PFSK-1 (cell line): ENCODE measurements around the gene CYP2E1.

Source experiments
- FOXP2 ChIP-seq: optimal IDR thresholded peaks from 2 replicates; pipeline ENCODE3; 2011; ENCODE audit warnings: borderline replicate concordance, control low read depth, inconsistent platforms; ENCODE audit not compliant: insufficient read depth; ENCODE audit errors: extremely low read length, extremely low read depth
- POLR2AphosphoS5 ChIP-seq: IDR thresholded peaks from 2 replicates; pipeline ENCODE4 v1.6.1; 2012; ENCODE audit warnings: low read depth, mild to moderate bottlenecking, control low read depth, low read length, moderate library complexity
- REST ChIP-seq, 2 experiments: IDR thresholded peaks; 2 replicates each; pipeline versions ENCODE4 v1.6.1 to v1.8.0; 2011 to 2012; ENCODE audit warnings: low read depth in 2 of 2, low read length in 2 of 2, control low read depth in 1 of 2, inconsistent platforms in 1 of 2, mild to moderate bottlenecking in 1 of 2, moderate library complexity in 1 of 2; ENCODE audit not compliant: insufficient read depth in 1 of 2
- SIN3A ChIP-seq: IDR thresholded peaks from 2 replicates; pipeline ENCODE4 v1.6.1; 2012; ENCODE audit warnings: mild to moderate bottlenecking, low read length, moderate library complexity, borderline replicate concordance; ENCODE audit not compliant: insufficient read depth
- TAF1 ChIP-seq: IDR thresholded peaks from 2 replicates; pipeline ENCODE4 v1.6.1; 2012; ENCODE audit warnings: low read length, control low read depth, borderline replicate concordance; ENCODE audit not compliant: insufficient read depth

Gene CYP2E1

GRCh38 chr10:133564816-133565215 lies 37.7 kb downstream of the CYP2E1 start:
- no peak for TF ChIP-seq POLR2AphosphoS5
- no peak for TF ChIP-seq REST (IDR thresholded peaks at IDR 0.05; ENCODE audit: insufficient read depth in 1 of 2, low read depth in 2 of 2, low read length in 2 of 2)
- TF ChIP-seq SIN3A: no peak
- no peak for TF ChIP-seq FOXP2
- TF ChIP-seq TAF1: no peak

- no peak for TF ChIP-seq REST (IDR thresholded peaks at IDR 0.05; ENCODE audit: insufficient read depth in 1 of 2, low read depth in 2 of 2, low read length in 2 of 2)
Measured at GRCh38 chr10:133565441-133566294, 38.5 kb downstream of the CYP2E1 start, which contains the start of gene SYCE1. Gene SYCE1, minus strand, starts transcription at chr10:133565583. Its CDS starts 54 bp downstream, at chr10:133565529.

- no peak for TF ChIP-seq SIN3A
- TF ChIP-seq REST (IDR thresholded peaks at IDR 0.05; ENCODE audit: insufficient read depth in 1 of 2, low read depth in 2 of 2, low read length in 2 of 2): no peak
- no peak for TF ChIP-seq POLR2AphosphoS5
- no peak for TF ChIP-seq TAF1
- no peak for TF ChIP-seq FOXP2
Measured at GRCh38 chr10:133567119-133567518, 40.0 kb downstream of the CYP2E1 start.

GRCh38 chr10:133567609-133568286 lies 40.6 kb downstream of the CYP2E1 start:
- TF ChIP-seq REST (IDR thresholded peaks at IDR 0.05; ENCODE audit: insufficient read depth in 1 of 2, low read depth in 2 of 2, low read length in 2 of 2) (no peak), SIN3A (no peak), FOXP2 (no peak), POLR2AphosphoS5 (no peak), TAF1 (no peak)

GRCh38 chr10:133568287-133568614 lies 41.1 kb downstream of the CYP2E1 start:
- TF ChIP-seq REST (IDR thresholded peaks at IDR 0.05; ENCODE audit: insufficient read depth in 1 of 2, low read depth in 2 of 2, low read length in 2 of 2) (no peak), SIN3A (no peak), FOXP2 (no peak), TAF1 (no peak), POLR2AphosphoS5 (no peak)
